A673 (cell line): ENCODE data around the gene LPCAT1.

Experiments used
- CTCF ChIP-seq: fragments of 300-800, 200-600 bp; sonication (generic); conservative IDR thresholded peaks from 2 replicates; pipeline ENCODE4 v1.5.1; 2017; ENCODE audit warnings: low read depth, mild to moderate bottlenecking, antibody characterized with exemption, low read length, moderate library complexity, mixed read lengths
- EZH2 ChIP-seq: fragments of 200-600 bp; sonication (generic); IDR thresholded peaks from 2 replicates; pipeline ENCODE4 v1.6.1; 2017; ENCODE audit warnings: borderline replicate concordance, low read depth, mild to moderate bottlenecking, mixed read lengths, antibody characterized with exemption, low read length; ENCODE audit not compliant: poor library complexity, severe bottlenecking

DNA sequence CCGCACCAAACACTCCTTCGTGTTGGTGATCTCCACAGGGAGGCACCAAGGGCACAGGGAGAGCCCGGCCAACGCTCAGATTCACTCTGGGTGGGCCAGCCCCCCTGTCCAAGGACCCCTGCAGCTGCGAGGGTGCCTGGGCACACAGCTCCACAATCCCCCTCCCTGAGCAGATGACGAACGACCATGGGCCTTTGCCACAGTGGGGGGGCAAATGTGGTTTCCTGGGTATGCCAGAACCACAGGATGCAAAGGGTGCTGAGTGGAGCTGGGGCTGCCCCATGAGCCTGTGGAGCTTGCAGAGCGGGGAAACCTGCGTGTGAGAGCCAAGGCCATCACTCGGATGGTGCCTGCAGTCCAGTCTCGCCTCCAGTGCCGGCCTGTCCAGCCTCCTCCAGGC is 31.0 kb downstream of the LPCAT1 start:
- TF ChIP-seq CTCF (no peak), EZH2 (no peak)
